Stimulated activated CD8-positive, alpha-beta memory T cell treated with anti-CD3 and anti-CD28 coated beads, Interleukin-4, amount 100 ng/mL, for 24 hours (primary cell): ENCODE measurements around the gene CATSPERE.
"Not testable (repeated sequence)": the region's sequence is repeated elsewhere in the genome, so short reads cannot be mapped to it uniquely, and the experiment has no call there.

ENCODE experiments used
- DNase-seq: peaks from one replicate; pipeline ENCODE4 v3.0.0-alpha.2; 2020; ENCODE audit warnings: low read depth

The CATSPERE gene

GRCh38 chr1:244636488-244637259, 175.6 kb downstream of the CATSPERE start:
- no peak for DNase-seq

- no peak for DNase-seq
Observed at GRCh38 chr1:244639561-244639960, 178.5 kb downstream of the CATSPERE start.

GRCh38 chr1:244640917-244641316, 179.8 kb downstream of the CATSPERE start:
- no peak for DNase-seq

GRCh38 chr1:244642526-244642925, 181.5 kb downstream of the CATSPERE start:
- no peak for DNase-seq

GRCh38 chr1:244642988-244643387, 181.9 kb downstream of the CATSPERE start:
- no peak for DNase-seq

- no peak for DNase-seq
Observed at GRCh38 chr1:244645414-244645813, 184.3 kb downstream of the CATSPERE start.

GRCh38 chr1:244645890-244646289, 184.8 kb downstream of the CATSPERE start:
- DNase-seq = no peak

- DNase-seq = no peak
Observed at GRCh38 chr1:244647819-244648218, 186.7 kb downstream of the CATSPERE start.

GRCh38 chr1:244651956-244652622, 191.0 kb downstream of the CATSPERE start:
- no peak for DNase-seq

- peak; percentile 96 for DNase-seq
Observed at GRCh38 chr1:244652623-244653438, 191.8 kb downstream of the CATSPERE start, which contains the start of gene DESI2. Gene DESI2, plus strand, starts transcription at chr1:244653126. Its CDS starts 188 bp downstream, at chr1:244653314.

- DNase-seq = no peak
Observed at GRCh38 chr1:244653439-244654107, 192.5 kb downstream of the CATSPERE start.

- DNase-seq = no peak
Observed at GRCh38 chr1:244654108-244655038, 193.3 kb downstream of the CATSPERE start.

- no peak for DNase-seq
Observed at GRCh38 chr1:244655186-244655585, 194.1 kb downstream of the CATSPERE start.

GRCh38 chr1:244657421-244657820, 196.3 kb downstream of the CATSPERE start:
- no peak for DNase-seq

GRCh38 chr1:244659694-244660093, 198.6 kb downstream of the CATSPERE start:
- DNase-seq = no peak

- no peak for DNase-seq
Observed at GRCh38 chr1:244660595-244660994, 199.5 kb downstream of the CATSPERE start.

- DNase-seq = not testable (repeated sequence)
Observed at GRCh38 chr1:244661569-244662312, 200.7 kb downstream of the CATSPERE start.

GRCh38 chr1:244662599-244662998, 201.5 kb downstream of the CATSPERE start:
- DNase-seq = no peak

- DNase-seq = no peak
Observed at GRCh38 chr1:244664353-244664752, 203.3 kb downstream of the CATSPERE start.

- no peak for DNase-seq
Observed at GRCh38 chr1:244665771-244666217, 204.7 kb downstream of the CATSPERE start.
